Measurements from ENCODE around the gene INTS3. TPM values are rescaled to one million over a fixed set of nuclear protein-coding genes. Genes with fewer than 3 reads are reported as not detected.

INTS3 gene
- total and polyA plus RNA-seq, 8 donors, result 13.5 to 56.2 (median 20.0) TPM

- Histone ChIP-seq H3K9me3 (no peaks in the 10 kb centered on the region), H3K27ac (no peak overlapping the region), H3K4me1 (no peaks in the 10 kb centered on the region), H3K4me3 (no peak overlapping the region), H3K27me3 (no peaks in the 10 kb centered on the region), H3K36me3 (no peaks in the 10 kb centered on the region)
- no peak for TF ChIP-seq CTCF (IDR thresholded peaks at IDR 0.05)
- no peak for ATAC-seq
- no peak for DNase-seq
- intact Hi-C loops (cut with DNase I), result loop anchor here (5.0 to 10.0 kb wide), 3 partner anchors 146 to 189 kb away; partner anchors contain the start of genes RAB13 (in 2 of the 3) and DENND4B (in 1 of the 3)
- FAIRE-seq, result no peak
- WGBS, 2 donors, result 65 to 67% methylated on average over 3 of the region's 3 CpGs
Observed at GRCh38 chr1:153798468-153798780, 70.6 kb downstream of the INTS3 start.

- Histone ChIP-seq H3K27ac (no peak overlapping the region), H3K9me3 (no peaks in the 10 kb centered on the region), H3K4me3 (no peak overlapping the region), H3K4me1 (no peaks in the 10 kb centered on the region), H3K36me3 (no peaks in the 10 kb centered on the region), H3K27me3 (no peaks in the 10 kb centered on the region)
- no peak for ATAC-seq
- no peak for DNase-seq
- 86% methylated on average over 4 of the region's 4 CpGs for WGBS, 2 donors
- FAIRE-seq, result no peak
- TF ChIP-seq CTCF (IDR thresholded peaks at IDR 0.05), result no peak
- intact Hi-C loops (cut with DNase I), result loop anchor here (5.0 to 10.0 kb wide), 3 partner anchors 146 to 188 kb away; partner anchors contain the start of genes RAB13 (in 2 of the 3) and DENND4B (in 1 of the 3)
Observed at GRCh38 chr1:153799016-153799415, 71.2 kb downstream of the INTS3 start.

- no peaks in the 10 kb centered on the region for H3K9me3 ChIP-seq
- 84 to 86% methylated on average over 27 of the region's 27 CpGs for WGBS, 2 donors
- H3K36me3 ChIP-seq, result no peaks in the 10 kb centered on the region
- FAIRE-seq (no peak), DNase-seq (no peak), ATAC-seq (no peak)
- H3K27me3 ChIP-seq, result no peaks in the 10 kb centered on the region
- intact Hi-C loops (cut with DNase I), result loop anchor here (5.0 to 10.0 kb wide), 4 partner anchors 145 to 187 kb away; partner anchors contain the start of genes RAB13 (in 2 of the 3) and DENND4B (in 1 of the 3)
- no peaks in the 10 kb centered on the region for H3K4me1 ChIP-seq
- TF ChIP-seq CTCF (IDR thresholded peaks at IDR 0.05), result no peak
- H3K27ac ChIP-seq, result no peak overlapping the region
- H3K4me3 ChIP-seq, result no peak overlapping the region
Observed at GRCh38 chr1:153799566-153800465, 72.0 kb downstream of the INTS3 start.

GRCh38 chr1:153800516-153800915 is 72.7 kb downstream of the INTS3 start:
- Histone ChIP-seq H3K36me3 (no peaks in the 10 kb centered on the region), H3K27ac (no peak overlapping the region), H3K4me3 (no peak overlapping the region), H3K27me3 (no peaks in the 10 kb centered on the region), H3K9me3 (no peaks in the 10 kb centered on the region), H3K4me1 (no peaks in the 10 kb centered on the region)
- 75 to 80% methylated on average over 7 of the region's 7 CpGs for WGBS, 2 donors
- no peak for TF ChIP-seq CTCF (IDR thresholded peaks at IDR 0.05)
- FAIRE-seq (no peak), DNase-seq (no peak), ATAC-seq (no peak)
- intact Hi-C loops (cut with DNase I), result loop anchor here in 1 of 3 donors (5.0 kb wide), 1 partner anchor 182 kb away; no protein-coding TSS in a partner anchor

All from pancreas (tissue), 10 donors.